HepG2 (cell line): ENCODE results near the gene SDC4. TPM values are rescaled to one million over a fixed set of nuclear protein-coding genes. Genes with fewer than 3 reads are reported as not detected.

Source experiments
- ATAC-seq: fragments of 200-7000 bp; cut with Tn5 transposase; 3 replicates; pipeline ENCODE4 v1.9.1; 2020; ENCODE audit warnings: mild to moderate bottlenecking, moderate library complexity
- BruUV-seq: library from RNA; stranded (reverse); fragments of 400-500 nt; replicated peaks from 2 replicates; lab custom pipeline; 2021; lab: Mats Ljungman, UMichigan
- CTCF ChIA-PET: fragments of 300-600 bp; formaldehyde crosslinking; extraction: SDS; loops from one replicate; lab custom pipeline; 2021; ENCODE audit warnings: low total read pairs, inconsistent platforms, low intra/inter-chr PET ratio; lab: Yijun Ruan, JAX
- POLR2A ChIA-PET: fragments of 350-600 bp; sonication (Branson Sonifier 250); formaldehyde crosslinking; loops from one replicate; lab custom pipeline; 2020; ENCODE audit warnings: antibody characterized with exemption, inconsistent platforms; lab: Yijun Ruan, JAX
- DNase-seq: peaks from one replicate; pipeline ENCODE4 v3.0.0-alpha.2; 2015; ENCODE audit warnings: low spot score
- FAIRE-seq: peaks from 3 replicates; lab custom pipeline; 2011; peaks lifted over from hg19 to GRCh38; lab: Jason Lieb, UNC
- H2AFZ ChIP-seq: one replicate; pipeline ENCODE4 v1.6.1; 2011; ENCODE audit warnings: low read length, inconsistent platforms
- H3K27ac ChIP-seq: fragments of 300-600 bp; 3 replicates; pipeline ENCODE4 v1.8.0; 2011; ENCODE audit warnings: mixed run types, mild to moderate bottlenecking, mixed read lengths, low read length, inconsistent platforms; ENCODE audit not compliant: insufficient read depth; ENCODE audit errors: extremely low read length
- H3K27me3 ChIP-seq, 2 experiments: fragments of 200-600 bp in 1 of 2; 2 replicates in 1 of 2; 3 replicates in 1 of 2; pipeline versions ENCODE4 v1.6.0 to v1.8.0; 2011; ENCODE audit warnings: low read length in 2 of 2, mild to moderate bottlenecking in 2 of 2, moderate library complexity in 2 of 2, inconsistent platforms in 1 of 2; ENCODE audit not compliant: insufficient read depth in 2 of 2, control insufficient read depth in 1 of 2
- H3K36me3 ChIP-seq, 2 experiments: fragments of 200-600 bp in 1 of 2; replicated peaks in 1 of 2; 2 replicates in 1 of 2; 3 replicates in 1 of 2; pipeline versions ENCODE4 v1.5.1 to v1.8.0; 2011; ENCODE audit warnings: low read length in 2 of 2, inconsistent platforms in 1 of 2; ENCODE audit not compliant: insufficient read depth in 2 of 2, control insufficient read depth in 1 of 2
- H3K4me1 ChIP-seq: 2 replicates; pipeline ENCODE4 v1.5.1; 2012; ENCODE audit warnings: low read length, inconsistent platforms; ENCODE audit not compliant: insufficient read depth
- H3K4me2 ChIP-seq: 2 replicates; pipeline ENCODE4 v1.6.0; 2011; ENCODE audit warnings: low read depth, low read length, inconsistent platforms
- H3K4me3 ChIP-seq, 3 experiments: fragments of 200-600 bp in 1 of 3; sonication (generic), shearing (Covaris generic) in 1 of 3; replicated peaks in 1 of 3; 2 replicates each; pipeline ENCODE4 v1.5.1; 2011 to 2016; ENCODE audit warnings: low read length in 3 of 3, inconsistent platforms in 2 of 3, low read depth in 2 of 3, mild to moderate bottlenecking in 2 of 3, control low read depth in 1 of 3, mixed read lengths in 1 of 3; ENCODE audit not compliant: insufficient read depth in 1 of 3
- H3K79me2 ChIP-seq: one replicate; pipeline ENCODE4 v1.6.1; 2011; ENCODE audit warnings: low read length, inconsistent platforms; ENCODE audit not compliant: insufficient read depth
- H3K9ac ChIP-seq: 2 replicates; pipeline ENCODE4 v1.6.0; 2011; ENCODE audit warnings: mild to moderate bottlenecking, low read depth, low read length, inconsistent platforms; ENCODE audit not compliant: insufficient read depth
- H3K9me3 ChIP-seq: 2 replicates; pipeline ENCODE4 v1.5.1; 2012; ENCODE audit warnings: mild to moderate bottlenecking, low read length
- H4K20me1 ChIP-seq: 2 replicates; pipeline ENCODE4 v1.6.0; 2011; ENCODE audit warnings: inconsistent platforms, mild to moderate bottlenecking, low read length, moderate library complexity; ENCODE audit not compliant: insufficient read depth
- ISL2 ChIP-seq: sonication (generic); formaldehyde crosslinking; IDR thresholded peaks from 2 replicates; pipeline ENCODE4 v1.5.0; 2020; ENCODE audit warnings: missing genetic modification reagents
- KAT8 ChIP-seq: IDR thresholded peaks from 2 replicates; pipeline ENCODE4 v1.6.1; 2016; ENCODE audit warnings: missing genetic modification reagents, missing compliant biosample characterization
- KLF15 ChIP-seq: sonication (generic); formaldehyde crosslinking; IDR thresholded peaks from 2 replicates; pipeline ENCODE4 v1.8.1; 2023; ENCODE audit warnings: borderline replicate concordance, mild to moderate bottlenecking, inconsistent platforms, missing genetic modification reagents, mixed read lengths
- TARDBP ChIP-seq: sonication (generic); formaldehyde crosslinking; IDR thresholded peaks from 2 replicates; pipeline ENCODE4 v1.8.0; 2022; ENCODE audit warnings: mild to moderate bottlenecking, missing genetic modification reagents
- TSC22D2 ChIP-seq: sonication (generic); formaldehyde crosslinking; IDR thresholded peaks from 2 replicates; pipeline ENCODE4 v1.5.1; 2020; ENCODE audit warnings: missing genetic modification reagents, mild to moderate bottlenecking, borderline replicate concordance
- U2AF2 ChIP-seq: fragments of 200-400 bp; formaldehyde crosslinking; IDR thresholded peaks from 2 replicates; pipeline ENCODE4 v1.6.1; 2017; ENCODE audit warnings: low read depth, mild to moderate bottlenecking, low read length
- ZKSCAN1 ChIP-seq: fragments of 150-350 bp; IDR thresholded peaks from 2 replicates; pipeline ENCODE4 v1.6.1; 2014; ENCODE audit warnings: low read length
- ZNF629 ChIP-seq: sonication (generic); formaldehyde crosslinking; conservative IDR thresholded peaks from 2 replicates; pipeline ENCODE4 v1.5.0; 2020; ENCODE audit warnings: missing genetic modification reagents
- ZNF737 ChIP-seq: sonication (generic); formaldehyde crosslinking; IDR thresholded peaks from 2 replicates; pipeline ENCODE4 v1.5.0; 2020; ENCODE audit warnings: missing genetic modification reagents, mild to moderate bottlenecking, borderline replicate concordance
- WGBS: methylation state at CpG from one replicate; pipeline ENCODE4 v1.1.6; 2017; ENCODE audit warnings: low lambda C conversion rate; 5-methylcytosine and 5-hydroxymethylcytosine counted together
- in situ Hi-C: cut with HindIII; loops from 2 replicates; pipeline ENCODE4 v1.10.0; 2017; ENCODE audit warnings: low pct_unique_long_range_greater_than_20kb; ENCODE audit not compliant: extremely low pct_ligation_motif_present
- intact Hi-C: fragments of 100-400 bp; cut with micrococcal nuclease; formaldehyde crosslinking; loops from one replicate; pipeline ENCODE4 v1.10.0; 2022; ENCODE audit not compliant: unreplicated experiment
- polyA plus RNA-seq, 8 experiments: library from polyadenylated mRNA; depleted of rRNA in 3 of 8; stranded (reverse) in 7 of 8; unstranded in 1 of 8; fragments of >200 nt; fragmentation: Illumina TruSeq in 4 of 8; extraction: Trizol in 4 of 8; gene quantifications; 2 replicates each; pipeline versions ENCODE4 v1.2.1 to v1.2.3, GENCODE V29; 2011 to 2016; ENCODE audit warnings: low read depth in 4 of 8, missing spikeins in 1 of 8, mixed read lengths in 1 of 8; ENCODE audit not compliant: insufficient read depth in 1 of 8
- total RNA-seq, 5 experiments: library from RNA; depleted of rRNA; stranded (reverse); fragments of >200 nt; fragmentation: Illumina TruSeq; extraction: Trizol; gene quantifications; 2 replicates each; pipeline ENCODE4 v1.2.3, GENCODE V29; 2016; ENCODE audit warnings: low read depth in 1 of 5
- TF ChIP-seq, protein P1 (sequence below), 2 experiments: IDR thresholded peaks; 2 replicates each; pipeline ENCODE4 v1.6.1; 2011 to 2012; ENCODE audit warnings: low read length in 2 of 2, borderline replicate concordance in 1 of 2, low read depth in 1 of 2, mild to moderate bottlenecking in 1 of 2, moderate library complexity in 1 of 2
- TF ChIP-seq, protein P2 (sequence below), 2 experiments: sonication (generic) in 1 of 2; formaldehyde crosslinking in 1 of 2; IDR thresholded peaks; 2 replicates each; pipeline versions ENCODE4 v1.4.0 to v1.6.1; 2018 to 2020; ENCODE audit warnings: missing genetic modification reagents in 2 of 2, borderline replicate concordance in 1 of 2, low read depth in 1 of 2, mild to moderate bottlenecking in 1 of 2, missing biosample characterization in 1 of 2
- TF ChIP-seq, protein P3 (sequence below): IDR thresholded peaks from 2 replicates; pipeline ENCODE4 v1.6.1; 2016; ENCODE audit warnings: missing genetic modification reagents, missing compliant biosample characterization

SDC4 gene
- total and polyA plus RNA-seq, 2 of the 13 experiments (the other 11 are each of a cell fraction or from before 2014, with no cell fraction given) = 49.0 to 65.1 TPM

DNA sequence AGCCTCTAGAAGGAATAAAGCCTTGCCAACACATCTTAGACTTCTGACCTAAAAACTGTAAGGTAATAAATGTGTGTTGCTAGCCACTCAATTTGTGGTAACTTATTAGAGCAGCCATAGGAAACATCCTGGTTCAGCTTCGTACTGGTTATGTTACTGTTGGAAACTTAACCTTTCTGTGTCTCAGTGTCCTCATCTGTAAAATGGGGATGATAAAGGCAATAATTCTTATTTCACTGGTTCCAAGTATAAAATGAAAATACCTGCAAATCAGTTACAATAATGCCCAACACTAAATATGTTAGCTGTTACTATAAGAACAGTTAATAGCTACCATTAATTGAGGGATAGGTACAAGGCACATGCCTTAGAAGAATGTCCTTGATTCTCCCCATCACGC, 55.9 kb downstream of the SDC4 start:
- POLR2A ChIA-PET = no interaction called here

DNA sequence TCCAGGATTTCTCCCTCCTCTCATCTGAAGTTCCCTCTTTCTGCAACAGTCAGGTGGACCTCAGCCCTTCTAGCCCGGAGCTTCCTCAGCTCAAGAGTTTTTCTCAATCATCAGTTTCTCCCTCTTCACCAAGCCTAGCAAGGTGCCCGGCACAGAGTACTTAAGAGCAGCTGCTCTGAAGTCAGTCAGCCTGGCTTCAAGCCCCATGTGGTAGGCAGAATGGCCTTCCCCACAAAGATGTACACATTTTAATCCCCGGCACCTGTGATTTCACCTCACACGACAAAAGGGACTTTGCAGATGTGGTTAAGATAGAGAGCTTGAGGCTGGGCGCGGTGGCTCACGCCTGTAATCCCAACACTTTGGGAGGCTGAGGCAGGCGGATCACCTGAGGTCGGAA, 56.7 kb downstream of the SDC4 start:
- ATAC-seq = no peak
- H3K4me3 ChIP-seq = no peak overlapping the region
- H3K4me1 ChIP-seq = peaks cover 16% of the 10 kb centered on the region; the same call in 1 of the 2 replicates
- in situ Hi-C loops = loop anchor here (10.0 kb wide), 1 partner anchor 277 kb away; no protein-coding TSS in a partner anchor
- no peaks in the 10 kb centered on the region for H3K79me2 ChIP-seq
- intact Hi-C loops = loop anchor here (1.0 to 5.0 kb wide), 4 partner anchors 55 to 281 kb away; no protein-coding TSS in a partner anchor
- DNase-seq = no peak
- no peak overlapping the region for H2AFZ ChIP-seq
- ChIA-PET CTCF (interaction anchor here (1.3 to 2.0 kb wide), 3 partner anchors 153 to 281 kb away, joined by 8 to 18 read pairs (median 9); no protein-coding TSS in a partner anchor), POLR2A (no interaction called here)
- no TSS peak for BruUV-seq
- FAIRE-seq = no peak
- H3K27ac ChIP-seq = no peak overlapping the region
- no peaks in the 10 kb centered on the region for H4K20me1 ChIP-seq
- 44% methylated on average over 9 of the region's 9 CpGs for WGBS
- no peak overlapping the region for H3K4me2 ChIP-seq
- H3K36me3 ChIP-seq = no peaks in the 10 kb centered on the region
- no peaks in the 10 kb centered on the region for H3K9me3 ChIP-seq
- H3K9ac ChIP-seq = no peak overlapping the region
- peaks cover 4 to 70% of the 10 kb centered on the region in 2 experiments; a peak in 4 of 5 replicates for H3K27me3 ChIP-seq
- TF ChIP-seq TSC22D2 (CRISPR knock-in tag) (no peak), ISL2 (no peak), KLF15 (CRISPR knock-in tag) (no peak), ZNF737 (CRISPR knock-in tag) (no peak), TARDBP (CRISPR knock-in tag) (no peak), U2AF2 (no peak), ZKSCAN1 (no peak), KAT8 (CRISPR knock-in tag) (no peak)
- TF ChIP-seq, protein P1, sequence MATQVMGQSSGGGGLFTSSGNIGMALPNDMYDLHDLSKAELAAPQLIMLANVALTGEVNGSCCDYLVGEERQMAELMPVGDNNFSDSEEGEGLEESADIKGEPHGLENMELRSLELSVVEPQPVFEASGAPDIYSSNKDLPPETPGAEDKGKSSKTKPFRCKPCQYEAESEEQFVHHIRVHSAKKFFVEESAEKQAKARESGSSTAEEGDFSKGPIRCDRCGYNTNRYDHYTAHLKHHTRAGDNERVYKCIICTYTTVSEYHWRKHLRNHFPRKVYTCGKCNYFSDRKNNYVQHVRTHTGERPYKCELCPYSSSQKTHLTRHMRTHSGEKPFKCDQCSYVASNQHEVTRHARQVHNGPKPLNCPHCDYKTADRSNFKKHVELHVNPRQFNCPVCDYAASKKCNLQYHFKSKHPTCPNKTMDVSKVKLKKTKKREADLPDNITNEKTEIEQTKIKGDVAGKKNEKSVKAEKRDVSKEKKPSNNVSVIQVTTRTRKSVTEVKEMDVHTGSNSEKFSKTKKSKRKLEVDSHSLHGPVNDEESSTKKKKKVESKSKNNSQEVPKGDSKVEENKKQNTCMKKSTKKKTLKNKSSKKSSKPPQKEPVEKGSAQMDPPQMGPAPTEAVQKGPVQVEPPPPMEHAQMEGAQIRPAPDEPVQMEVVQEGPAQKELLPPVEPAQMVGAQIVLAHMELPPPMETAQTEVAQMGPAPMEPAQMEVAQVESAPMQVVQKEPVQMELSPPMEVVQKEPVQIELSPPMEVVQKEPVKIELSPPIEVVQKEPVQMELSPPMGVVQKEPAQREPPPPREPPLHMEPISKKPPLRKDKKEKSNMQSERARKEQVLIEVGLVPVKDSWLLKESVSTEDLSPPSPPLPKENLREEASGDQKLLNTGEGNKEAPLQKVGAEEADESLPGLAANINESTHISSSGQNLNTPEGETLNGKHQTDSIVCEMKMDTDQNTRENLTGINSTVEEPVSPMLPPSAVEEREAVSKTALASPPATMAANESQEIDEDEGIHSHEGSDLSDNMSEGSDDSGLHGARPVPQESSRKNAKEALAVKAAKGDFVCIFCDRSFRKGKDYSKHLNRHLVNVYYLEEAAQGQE (IDR thresholded peaks at IDR 0.05; ENCODE audit: borderline replicate concordance in 1 of 2, low read depth in 1 of 2, low read length in 2 of 2) = no peak
- TF ChIP-seq, protein P2, sequence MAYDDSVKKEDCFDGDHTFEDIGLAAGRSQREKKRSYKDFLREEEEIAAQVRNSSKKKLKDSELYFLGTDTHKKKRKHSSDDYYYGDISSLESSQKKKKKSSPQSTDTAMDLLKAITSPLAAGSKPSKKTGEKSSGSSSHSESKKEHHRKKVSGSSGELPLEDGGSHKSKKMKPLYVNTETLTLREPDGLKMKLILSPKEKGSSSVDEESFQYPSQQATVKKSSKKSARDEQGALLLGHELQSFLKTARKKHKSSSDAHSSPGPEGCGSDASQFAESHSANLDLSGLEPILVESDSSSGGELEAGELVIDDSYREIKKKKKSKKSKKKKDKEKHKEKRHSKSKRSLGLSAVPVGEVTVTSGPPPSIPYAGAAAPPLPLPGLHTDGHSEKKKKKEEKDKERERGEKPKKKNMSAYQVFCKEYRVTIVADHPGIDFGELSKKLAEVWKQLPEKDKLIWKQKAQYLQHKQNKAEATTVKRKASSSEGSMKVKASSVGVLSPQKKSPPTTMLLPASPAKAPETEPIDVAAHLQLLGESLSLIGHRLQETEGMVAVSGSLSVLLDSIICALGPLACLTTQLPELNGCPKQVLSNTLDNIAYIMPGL (CRISPR knock-in tag; IDR thresholded peaks at IDR 0.05; ENCODE audit: borderline replicate concordance in 1 of 2, low read depth in 1 of 2) = no peak

More for the DNA sequence above, 55.9 kb downstream of the SDC4 start:
- CTCF ChIA-PET = no interaction called here
- H2AFZ ChIP-seq = no peak overlapping the region
- H3K79me2 ChIP-seq = no peaks in the 10 kb centered on the region
- FAIRE-seq (no peak), DNase-seq (no peak), ATAC-seq (no peak)
- no peak overlapping the region for H3K4me2 ChIP-seq
- H3K36me3 ChIP-seq = no peaks in the 10 kb centered on the region
- peaks cover 16% of the 10 kb centered on the region; the same call in 1 of the 2 replicates for H3K4me1 ChIP-seq
- H3K27me3 ChIP-seq = peaks cover 4 to 65% of the 10 kb centered on the region in 2 experiments; a peak in 4 of 5 replicates
- no TSS peak for BruUV-seq
- H4K20me1 ChIP-seq = no peaks in the 10 kb centered on the region
- H3K9ac ChIP-seq = no peak overlapping the region
- TF ChIP-seq, protein P3, sequence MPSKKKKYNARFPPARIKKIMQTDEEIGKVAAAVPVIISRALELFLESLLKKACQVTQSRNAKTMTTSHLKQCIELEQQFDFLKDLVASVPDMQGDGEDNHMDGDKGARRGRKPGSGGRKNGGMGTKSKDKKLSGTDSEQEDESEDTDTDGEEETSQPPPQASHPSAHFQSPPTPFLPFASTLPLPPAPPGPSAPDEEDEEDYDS (CRISPR knock-in tag) = no peak
- TF ChIP-seq ZNF629 (CRISPR knock-in tag) = peak; percentile 84
- in situ Hi-C loops (loop anchor here (10.0 kb wide), 1 partner anchor 278 kb away; no protein-coding TSS in a partner anchor), intact Hi-C loops (loop anchor here (5.0 kb wide), 1 partner anchor 155 kb away; no protein-coding TSS in a partner anchor)
- no peak overlapping the region for H3K4me3 ChIP-seq
- no peak overlapping the region for H3K27ac ChIP-seq
- 17% methylated on average over 2 of the region's 2 CpGs for WGBS
- no peaks in the 10 kb centered on the region for H3K9me3 ChIP-seq
